Kidney epithelial cell (primary cell): ENCODE measurements around the gene GLS. TPM values are rescaled to one million over a fixed set of nuclear protein-coding genes. Genes with fewer than 3 reads are reported as not detected.
"Not testable (repeated sequence)": the region's sequence is repeated elsewhere in the genome, so short reads cannot be mapped to it uniquely, and the experiment has no call there.

Experiments used
- DNase-seq: peaks from one replicate; pipeline ENCODE4 v3.0.0-alpha.2; 2010; ENCODE audit warnings: low read depth
- H3K27me3 ChIP-seq: 2 replicates; pipeline ENCODE4 v1.6.0; 2011; ENCODE audit warnings: low read length; ENCODE audit not compliant: control insufficient read depth, insufficient read depth
- H3K36me3 ChIP-seq: 2 replicates; pipeline ENCODE4 v1.5.1; 2011; ENCODE audit warnings: low read length; ENCODE audit not compliant: control insufficient read depth, insufficient read depth
- H3K4me3 ChIP-seq: 2 replicates; pipeline ENCODE4 v1.5.1; 2011; ENCODE audit warnings: low read depth, mild to moderate bottlenecking, control low read depth, low read length
- total RNA-seq: library from RNA; depleted of rRNA; stranded (reverse); fragments of >200 nt; gene quantifications from 2 replicates; pipeline ENCODE4 v1.2.3, GENCODE V29; 2015
- TF ChIP-seq, protein P1 (sequence below): IDR thresholded peaks from 2 replicates; pipeline ENCODE4 v1.5.1; 2011; ENCODE audit warnings: mild to moderate bottlenecking, moderate library complexity, low read length, control low read depth, inconsistent platforms; ENCODE audit not compliant: insufficient read depth, poor library complexity, severe bottlenecking

GLS gene
- total RNA-seq, 1 donor from 2014 or later, result 85.0 TPM

DNA sequence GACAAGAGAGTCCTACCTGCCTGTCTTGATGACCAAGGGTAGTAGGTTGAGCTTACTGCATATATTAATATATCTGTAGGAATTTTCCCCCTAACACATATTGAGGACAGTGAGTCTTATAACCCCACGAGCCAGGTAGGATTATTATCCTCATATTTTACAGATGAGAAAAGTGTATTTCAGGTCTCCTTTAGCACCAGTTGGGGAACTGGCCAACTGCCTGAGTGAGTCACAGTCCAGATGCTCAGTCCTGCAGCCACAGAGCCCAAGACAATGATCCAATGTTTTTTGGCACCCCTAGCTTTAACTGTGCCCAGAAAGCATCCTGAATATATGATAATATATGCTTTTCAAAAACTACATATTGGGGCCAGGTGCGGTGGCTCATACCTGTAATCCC, 30.8 kb upstream of the GLS start:
- TF ChIP-seq, protein P1, sequence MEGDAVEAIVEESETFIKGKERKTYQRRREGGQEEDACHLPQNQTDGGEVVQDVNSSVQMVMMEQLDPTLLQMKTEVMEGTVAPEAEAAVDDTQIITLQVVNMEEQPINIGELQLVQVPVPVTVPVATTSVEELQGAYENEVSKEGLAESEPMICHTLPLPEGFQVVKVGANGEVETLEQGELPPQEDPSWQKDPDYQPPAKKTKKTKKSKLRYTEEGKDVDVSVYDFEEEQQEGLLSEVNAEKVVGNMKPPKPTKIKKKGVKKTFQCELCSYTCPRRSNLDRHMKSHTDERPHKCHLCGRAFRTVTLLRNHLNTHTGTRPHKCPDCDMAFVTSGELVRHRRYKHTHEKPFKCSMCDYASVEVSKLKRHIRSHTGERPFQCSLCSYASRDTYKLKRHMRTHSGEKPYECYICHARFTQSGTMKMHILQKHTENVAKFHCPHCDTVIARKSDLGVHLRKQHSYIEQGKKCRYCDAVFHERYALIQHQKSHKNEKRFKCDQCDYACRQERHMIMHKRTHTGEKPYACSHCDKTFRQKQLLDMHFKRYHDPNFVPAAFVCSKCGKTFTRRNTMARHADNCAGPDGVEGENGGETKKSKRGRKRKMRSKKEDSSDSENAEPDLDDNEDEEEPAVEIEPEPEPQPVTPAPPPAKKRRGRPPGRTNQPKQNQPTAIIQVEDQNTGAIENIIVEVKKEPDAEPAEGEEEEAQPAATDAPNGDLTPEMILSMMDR, result no peak
- Histone ChIP-seq H3K27me3 (no peaks in the 10 kb centered on the region), H3K4me3 (no peak overlapping the region), H3K36me3 (no peaks in the 10 kb centered on the region)
- no peak for DNase-seq

GRCh38 chr2:190853022-190853421, 27.6 kb upstream of the GLS start:
- not testable (repeated sequence) for H3K27me3 ChIP-seq, DNase-seq, H3K4me3 ChIP-seq, H3K36me3 ChIP-seq

DNA sequence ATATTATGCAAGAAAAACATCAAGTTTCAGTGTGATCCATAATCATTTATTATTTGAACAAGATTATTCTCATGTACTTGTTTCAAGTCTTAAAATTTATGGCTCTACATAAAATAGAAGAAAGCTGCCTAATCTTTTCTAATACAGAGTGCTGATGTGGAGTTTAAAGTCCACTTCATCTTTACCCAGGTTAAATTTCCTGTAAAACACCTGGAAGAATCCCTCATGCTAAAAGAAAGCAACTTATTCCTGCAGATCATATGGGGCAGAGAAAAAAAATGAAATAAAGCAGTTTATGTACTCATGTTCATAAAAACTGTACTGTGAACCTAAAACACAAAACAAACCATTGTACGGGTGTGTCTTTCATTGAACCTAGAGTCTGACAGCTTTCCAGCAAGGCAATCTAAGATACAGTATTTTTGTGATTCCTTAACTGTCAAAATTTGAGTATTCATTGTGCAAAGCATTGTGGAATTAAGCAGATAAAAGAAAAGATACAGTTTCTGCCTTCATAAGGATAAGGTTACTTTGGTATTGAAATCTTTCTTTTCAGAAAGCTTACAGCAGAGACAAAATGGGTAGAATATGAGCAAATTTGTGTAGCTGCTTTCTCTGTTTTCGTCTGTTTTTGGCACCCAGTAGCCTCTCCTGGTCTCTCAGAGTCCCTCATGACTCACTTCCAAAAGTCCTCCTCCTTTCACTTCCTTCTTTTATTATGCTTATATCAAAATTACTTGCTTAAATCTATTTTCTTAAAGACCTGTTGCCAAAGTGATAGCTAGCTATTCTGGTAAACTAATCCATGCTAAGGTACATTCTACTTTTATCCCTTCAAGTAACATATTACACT, 26.9 kb upstream of the GLS start:
- no peaks in the 10 kb centered on the region for H3K27me3 ChIP-seq
- H3K4me3 ChIP-seq, result no peak overlapping the region
- DNase-seq, result no peak
- TF ChIP-seq, protein P1, result no peak
- H3K36me3 ChIP-seq, result no peaks in the 10 kb centered on the region

- Histone ChIP-seq H3K4me3 (no peak overlapping the region), H3K36me3 (no peaks in the 10 kb centered on the region), H3K27me3 (no peaks in the 10 kb centered on the region)
- DNase-seq, result no peak
- TF ChIP-seq, protein P1, result no peak
Measured at GRCh38 chr2:190854726-190855125, 25.9 kb upstream of the GLS start.

DNA sequence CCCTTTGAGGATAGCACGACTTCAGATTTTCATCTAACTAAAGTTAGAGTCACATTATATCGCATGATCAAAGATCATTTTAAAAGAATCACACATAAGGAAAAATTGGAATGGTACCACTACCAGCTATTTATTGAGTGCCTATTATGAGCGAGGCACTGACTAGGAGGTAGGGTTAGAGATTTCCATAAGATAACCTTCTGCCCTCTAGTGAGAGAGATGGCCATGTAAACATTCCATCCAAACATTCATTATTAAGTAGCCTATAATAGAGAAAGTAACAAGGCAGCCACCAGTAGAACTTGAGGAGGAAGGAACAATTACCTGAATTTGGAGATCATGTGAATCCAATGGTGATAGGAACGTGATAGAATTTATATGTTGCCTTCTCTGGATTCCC, 25.4 kb upstream of the GLS start:
- TF ChIP-seq, protein P1, result no peak
- DNase-seq, result no peak
- no peaks in the 10 kb centered on the region for H3K27me3 ChIP-seq
- H3K36me3 ChIP-seq, result no peaks in the 10 kb centered on the region
- H3K4me3 ChIP-seq, result no peak overlapping the region

DNA sequence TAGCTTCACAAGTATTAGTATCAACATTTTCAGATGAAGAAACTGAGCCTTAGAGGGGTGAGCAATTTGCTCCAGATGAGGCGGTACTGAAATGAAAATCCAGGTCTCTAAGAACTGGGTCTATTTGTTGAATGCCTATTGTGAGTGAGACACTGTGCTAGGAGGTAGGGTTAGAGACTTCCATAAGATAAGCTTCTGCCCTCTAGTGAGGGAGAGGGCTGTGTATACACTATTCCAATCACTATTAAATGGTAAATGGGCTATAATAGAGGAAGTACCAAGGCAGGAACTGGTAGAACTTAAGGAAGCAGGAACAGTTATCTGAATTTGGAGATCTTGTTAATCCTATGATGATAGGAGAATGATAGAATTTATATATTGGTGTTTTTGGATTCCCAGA, 23.6 kb upstream of the GLS start:
- DNase-seq, result no peak
- Histone ChIP-seq H3K4me3 (no peak overlapping the region), H3K36me3 (no peaks in the 10 kb centered on the region), H3K27me3 (no peaks in the 10 kb centered on the region)
- TF ChIP-seq, protein P1, result no peak
